H9 (cell line): ENCODE measurements around the gene MLNR. TPM values are rescaled to one million over a fixed set of nuclear protein-coding genes. Genes with fewer than 3 reads are reported as not detected.

ENCODE experiments used
- DNase-seq: peaks from one replicate; pipeline ENCODE4 v3.0.0-alpha.2; 2017
- H2AFZ ChIP-seq: one replicate; pipeline ENCODE4 v1.6.1; 2013; ENCODE audit warnings: mild to moderate bottlenecking, low read length, control low read depth, moderate library complexity
- H2AK5ac ChIP-seq: 2 replicates; pipeline ENCODE4 v1.6.1; 2013; ENCODE audit warnings: low read length, control low read depth, mixed read lengths; ENCODE audit not compliant: insufficient read length
- H2BK120ac ChIP-seq: one replicate; pipeline ENCODE4 v1.6.1; 2013; ENCODE audit warnings: low read depth, mild to moderate bottlenecking, low read length, control low read depth, inconsistent platforms; ENCODE audit not compliant: poor library complexity, severe bottlenecking
- H2BK12ac ChIP-seq: 2 replicates; pipeline ENCODE4 v1.6.1; 2013; ENCODE audit warnings: low read length, control low read depth, mixed read lengths, low read depth; ENCODE audit not compliant: insufficient read length
- H2BK15ac ChIP-seq: 2 replicates; pipeline ENCODE4 v1.6.1; 2013; ENCODE audit warnings: low read depth, low read length, control low read depth
- H2BK20ac ChIP-seq: one replicate; pipeline ENCODE4 v1.6.1; 2013; ENCODE audit warnings: low read depth, mild to moderate bottlenecking, low read length, control low read depth, inconsistent platforms; ENCODE audit not compliant: poor library complexity, severe bottlenecking
- H2BK5ac ChIP-seq: 2 replicates; pipeline ENCODE4 v1.6.1; 2013; ENCODE audit warnings: low read length, control low read depth, mixed read lengths; ENCODE audit not compliant: insufficient read length
- H3K14ac ChIP-seq: 2 replicates; pipeline ENCODE4 v1.6.1; 2013; ENCODE audit warnings: low read length, control low read depth; ENCODE audit not compliant: insufficient read depth
- H3K18ac ChIP-seq: 2 replicates; pipeline ENCODE4 v1.6.1; 2013; ENCODE audit warnings: low read depth, mild to moderate bottlenecking, mixed read lengths, low read length, control low read depth; ENCODE audit not compliant: insufficient read length
- H3K23ac ChIP-seq: 2 replicates; pipeline ENCODE4 v1.6.1; 2013; ENCODE audit warnings: low read length, control low read depth, mixed read lengths, low read depth; ENCODE audit not compliant: insufficient read length
- H3K23me2 ChIP-seq: 2 replicates; pipeline ENCODE4 v1.6.1; 2013; ENCODE audit warnings: low read depth, mild to moderate bottlenecking, mixed read lengths, low read length, control low read depth; ENCODE audit not compliant: insufficient read length, poor library complexity, severe bottlenecking
- H3K27ac ChIP-seq: 2 replicates; pipeline ENCODE4 v1.5.1; 2013; ENCODE audit warnings: low read length, control low read depth, mixed read lengths, low read depth; ENCODE audit not compliant: insufficient read length
- H3K27me3 ChIP-seq: 2 replicates; pipeline ENCODE4 v1.6.1; 2013; ENCODE audit warnings: low read length, control low read depth, inconsistent platforms; ENCODE audit not compliant: insufficient read depth
- H3K4ac ChIP-seq: 2 replicates; pipeline ENCODE4 v1.6.1; 2013; ENCODE audit warnings: low read depth, mild to moderate bottlenecking, control low read depth, inconsistent platforms, low read length, moderate library complexity
- H3K4me1 ChIP-seq: 2 replicates; pipeline ENCODE4 v1.6.1; 2013; ENCODE audit warnings: low read length, control low read depth, inconsistent platforms; ENCODE audit not compliant: insufficient read depth
- H3K4me2 ChIP-seq: 2 replicates; pipeline ENCODE4 v1.6.1; 2013; ENCODE audit warnings: low read length, control low read depth, mixed read lengths; ENCODE audit not compliant: insufficient read length, insufficient read depth
- H3K56ac ChIP-seq: 2 replicates; pipeline ENCODE4 v1.6.1; 2013; ENCODE audit warnings: low read depth, mild to moderate bottlenecking, mixed read lengths, low read length, control low read depth; ENCODE audit not compliant: insufficient read length
- H3K79me1 ChIP-seq: 2 replicates; pipeline ENCODE4 v1.6.1; 2013; ENCODE audit warnings: low read depth, mild to moderate bottlenecking, moderate library complexity, low read length, control low read depth, inconsistent platforms; ENCODE audit not compliant: insufficient read depth, poor library complexity, severe bottlenecking
- H3K79me2 ChIP-seq: 2 replicates; pipeline ENCODE4 v1.6.1; 2013; ENCODE audit warnings: low read length, control low read depth, inconsistent platforms; ENCODE audit not compliant: insufficient read depth
- H3K9ac ChIP-seq: 2 replicates; pipeline ENCODE4 v1.6.1; 2013; ENCODE audit warnings: low read length, control low read depth, mixed read lengths; ENCODE audit not compliant: insufficient read length; ENCODE audit errors: extremely low read depth
- H3K9me3 ChIP-seq: one replicate; pipeline ENCODE4 v1.6.1; 2013; ENCODE audit warnings: low read depth, low read length, inconsistent platforms; ENCODE audit not compliant: control insufficient read depth
- H3T11ph ChIP-seq: one replicate; pipeline ENCODE4 v1.6.1; 2013; ENCODE audit warnings: mild to moderate bottlenecking, low read length, control low read depth, inconsistent platforms
- H4K20me1 ChIP-seq: one replicate; pipeline ENCODE4 v1.6.1; 2013; ENCODE audit not compliant: control insufficient read depth, insufficient read length, insufficient read depth
- H4K5ac ChIP-seq: 2 replicates; pipeline ENCODE4 v1.6.1; 2013; ENCODE audit warnings: low read depth, mild to moderate bottlenecking, mixed read lengths, low read length, control low read depth; ENCODE audit not compliant: insufficient read length
- H4K8ac ChIP-seq: replicated peaks from 2 replicates; pipeline ENCODE4 v1.6.1; 2013; ENCODE audit warnings: low read length, control low read depth, mixed read lengths, low read depth; ENCODE audit not compliant: insufficient read length
- H4K91ac ChIP-seq: 2 replicates; pipeline ENCODE4 v1.6.1; 2013; ENCODE audit warnings: low read depth, mild to moderate bottlenecking, moderate library complexity, mixed read lengths, low read length, control low read depth; ENCODE audit not compliant: insufficient read length
- H3K27ac Mint-ChIP-seq, 3 experiments: 2 replicates in 2 of 3; 3 replicates in 1 of 3; pipeline ENCODE4 v1.8.0; 2020 to 2021; ENCODE audit warnings: mixed read lengths in 3 of 3, mild to moderate bottlenecking in 1 of 3, moderate library complexity in 1 of 3
- H3K27me3 Mint-ChIP-seq: 2 replicates; pipeline ENCODE4 v1.8.0; 2021; ENCODE audit warnings: low read depth, mild to moderate bottlenecking, moderate library complexity, mixed read lengths
- H3K36me3 Mint-ChIP-seq, 3 experiments: 2 replicates in 2 of 3; 3 replicates in 1 of 3; pipeline ENCODE4 v1.8.0; 2020 to 2021; ENCODE audit warnings: low read depth in 3 of 3, mixed read lengths in 3 of 3; ENCODE audit not compliant: insufficient read depth in 1 of 3
- H3K4me1 Mint-ChIP-seq, 2 experiments: 2 replicates each; pipeline ENCODE4 v1.8.0; 2020; ENCODE audit warnings: mixed read lengths in 2 of 2
- H3K4me3 Mint-ChIP-seq, 2 experiments: 2 replicates in 1 of 2; 3 replicates in 1 of 2; pipeline ENCODE4 v1.8.0; 2020 to 2021; ENCODE audit warnings: mild to moderate bottlenecking in 2 of 2, mixed read lengths in 2 of 2, moderate library complexity in 1 of 2
- H3K9me3 Mint-ChIP-seq, 2 experiments: 2 replicates in 1 of 2; 3 replicates in 1 of 2; pipeline ENCODE4 v1.8.0; 2020; ENCODE audit warnings: mild to moderate bottlenecking in 2 of 2, mixed read lengths in 2 of 2, moderate library complexity in 1 of 2
- WGBS: extraction: QIAGEN DNeasy Blood & Tissue Kit; methylation state at CpG from one replicate; pipeline ENCODE4 v1.1.7; 2013; ENCODE audit warnings: missing lambda C conversion rate, low lambda C conversion rate, mixed read lengths; ENCODE audit not compliant: insufficient read length; ENCODE audit errors: extremely low coverage; 5-methylcytosine and 5-hydroxymethylcytosine counted together
- total RNA-seq: library from RNA; stranded (reverse); gene quantifications from 2 replicates; pipeline ENCODE4 v1.2.1, GENCODE V29; 2021
- TF ChIP-seq, protein P1 (sequence below): fragments of 200-600 bp; sonication (generic); conservative IDR thresholded peaks from 3 replicates; pipeline ENCODE4 v1.8.0; 2021; ENCODE audit warnings: antibody characterized with exemption, mild to moderate bottlenecking

MLNR gene
- total RNA-seq, 1 experiment from 2014 or later, result not detected

DNA sequence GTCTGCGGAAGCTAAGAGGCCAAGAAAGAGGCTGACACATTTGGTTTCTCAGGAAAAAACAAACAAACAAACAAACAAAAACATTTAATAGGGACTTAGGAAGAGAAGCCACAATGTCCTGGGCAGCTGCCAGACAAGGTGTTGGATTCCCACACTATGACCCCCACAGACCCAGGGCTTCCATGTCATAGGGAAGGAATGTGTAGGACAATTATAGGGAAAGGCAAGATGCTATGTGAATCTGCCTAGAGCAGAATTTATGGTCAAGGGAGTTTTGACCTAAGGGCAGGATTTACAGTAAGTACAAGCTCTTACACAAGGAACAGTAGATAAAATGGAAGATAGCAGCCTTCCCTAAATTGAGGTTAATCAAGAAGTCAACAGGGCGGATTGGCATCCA is 18.5 kb downstream of the MLNR start:
- H3K27ac ChIP-seq, result no peak overlapping the region
- TF ChIP-seq, protein P1, sequence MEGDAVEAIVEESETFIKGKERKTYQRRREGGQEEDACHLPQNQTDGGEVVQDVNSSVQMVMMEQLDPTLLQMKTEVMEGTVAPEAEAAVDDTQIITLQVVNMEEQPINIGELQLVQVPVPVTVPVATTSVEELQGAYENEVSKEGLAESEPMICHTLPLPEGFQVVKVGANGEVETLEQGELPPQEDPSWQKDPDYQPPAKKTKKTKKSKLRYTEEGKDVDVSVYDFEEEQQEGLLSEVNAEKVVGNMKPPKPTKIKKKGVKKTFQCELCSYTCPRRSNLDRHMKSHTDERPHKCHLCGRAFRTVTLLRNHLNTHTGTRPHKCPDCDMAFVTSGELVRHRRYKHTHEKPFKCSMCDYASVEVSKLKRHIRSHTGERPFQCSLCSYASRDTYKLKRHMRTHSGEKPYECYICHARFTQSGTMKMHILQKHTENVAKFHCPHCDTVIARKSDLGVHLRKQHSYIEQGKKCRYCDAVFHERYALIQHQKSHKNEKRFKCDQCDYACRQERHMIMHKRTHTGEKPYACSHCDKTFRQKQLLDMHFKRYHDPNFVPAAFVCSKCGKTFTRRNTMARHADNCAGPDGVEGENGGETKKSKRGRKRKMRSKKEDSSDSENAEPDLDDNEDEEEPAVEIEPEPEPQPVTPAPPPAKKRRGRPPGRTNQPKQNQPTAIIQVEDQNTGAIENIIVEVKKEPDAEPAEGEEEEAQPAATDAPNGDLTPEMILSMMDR, result no peak
- H3T11ph ChIP-seq, result no peak overlapping the region
- H3K23ac ChIP-seq, result no peak overlapping the region
- H4K5ac ChIP-seq, result no peak overlapping the region
- Mint-ChIP-seq H3K4me1 (no peaks in the 10 kb centered on the region), H3K9me3 (no peaks in the 10 kb centered on the region), H3K27ac (no peak overlapping the region), H3K27me3 (no peaks in the 10 kb centered on the region), H3K36me3 (no peaks in the 10 kb centered on the region), H3K4me3 (no peak overlapping the region)
- no peaks in the 10 kb centered on the region for H3K4me1 ChIP-seq
- no peak overlapping the region for H3K4me2 ChIP-seq
- no peak overlapping the region for H4K8ac ChIP-seq
- DNase-seq, result no peak
- H2BK20ac ChIP-seq, result no peak overlapping the region
- no peak overlapping the region for H2BK12ac ChIP-seq
- no peak overlapping the region for H2BK120ac ChIP-seq
- no peak overlapping the region for H3K14ac ChIP-seq
- no peak overlapping the region for H4K91ac ChIP-seq
- no peak overlapping the region for H3K4ac ChIP-seq
- H4K20me1 ChIP-seq, result no peaks in the 10 kb centered on the region
- H2BK5ac ChIP-seq, result no peak overlapping the region
- H2AFZ ChIP-seq, result no peak overlapping the region
- no peaks in the 10 kb centered on the region for H3K9me3 ChIP-seq
- H3K9ac ChIP-seq, result no peak overlapping the region
- H3K23me2 ChIP-seq, result no peaks in the 10 kb centered on the region
- H2BK15ac ChIP-seq, result no peak overlapping the region
- H3K56ac ChIP-seq, result no peak overlapping the region
- no peak overlapping the region for H2AK5ac ChIP-seq
- no peaks in the 10 kb centered on the region for H3K79me2 ChIP-seq
- H3K79me1 ChIP-seq, result no peaks in the 10 kb centered on the region
- no peak overlapping the region for H3K18ac ChIP-seq
- WGBS, result no CpG with 5 or more reads among the region's 2 CpGs
- no peaks in the 10 kb centered on the region for H3K27me3 ChIP-seq
